NB4 (cell line): Measurements from ENCODE around the gene HINT1.

Experiments used
- DNase-seq: peaks from one replicate; pipeline ENCODE4 v3.0.0; 2010; ENCODE audit warnings: low read depth
- H3K4me3 ChIP-seq: one replicate; pipeline ENCODE4 v1.5.1; 2011; ENCODE audit warnings: mild to moderate bottlenecking, low read depth, low read length, moderate library complexity
- CTCF ChIP-seq: IDR thresholded peaks from one replicate; pipeline ENCODE4 v1.5.1; 2012; ENCODE audit warnings: low read depth, low read length
- MAX ChIP-seq: IDR thresholded peaks from 2 replicates; pipeline ENCODE4 v1.6.1; 2011; ENCODE audit warnings: low read depth, low read length
- MYC ChIP-seq: IDR thresholded peaks from 2 replicates; pipeline ENCODE4 v1.6.1; 2011; ENCODE audit warnings: low read depth, low read length
- POLR2A ChIP-seq: IDR thresholded peaks from 2 replicates; pipeline ENCODE4 v1.6.1; 2011; ENCODE audit warnings: mild to moderate bottlenecking; ENCODE audit not compliant: insufficient read length; ENCODE audit errors: extremely low read depth

Gene HINT1

DNA sequence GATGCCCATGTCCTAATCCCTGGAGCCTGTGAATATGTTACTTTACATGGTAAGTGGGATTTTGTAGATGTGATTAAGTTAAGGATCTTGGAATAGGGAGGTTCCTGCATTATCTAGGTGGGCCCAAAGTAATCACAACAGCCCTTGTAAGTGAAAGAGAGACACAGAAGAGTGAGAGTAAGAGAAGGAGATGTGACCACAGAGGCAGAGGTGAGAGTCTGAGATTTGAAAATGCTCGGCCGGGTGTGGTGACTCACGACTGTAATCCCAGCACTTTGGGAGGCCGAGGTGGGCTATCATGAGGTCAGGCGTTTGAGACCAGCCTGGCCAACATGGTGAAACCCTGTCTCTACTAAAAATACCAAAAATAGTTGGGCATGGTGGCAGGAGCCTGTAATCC, 2.6 kb upstream of the HINT1 start:
- no peak for DNase-seq
- H3K4me3 ChIP-seq: no peak overlapping the region
- no peak for TF ChIP-seq MAX

DNA sequence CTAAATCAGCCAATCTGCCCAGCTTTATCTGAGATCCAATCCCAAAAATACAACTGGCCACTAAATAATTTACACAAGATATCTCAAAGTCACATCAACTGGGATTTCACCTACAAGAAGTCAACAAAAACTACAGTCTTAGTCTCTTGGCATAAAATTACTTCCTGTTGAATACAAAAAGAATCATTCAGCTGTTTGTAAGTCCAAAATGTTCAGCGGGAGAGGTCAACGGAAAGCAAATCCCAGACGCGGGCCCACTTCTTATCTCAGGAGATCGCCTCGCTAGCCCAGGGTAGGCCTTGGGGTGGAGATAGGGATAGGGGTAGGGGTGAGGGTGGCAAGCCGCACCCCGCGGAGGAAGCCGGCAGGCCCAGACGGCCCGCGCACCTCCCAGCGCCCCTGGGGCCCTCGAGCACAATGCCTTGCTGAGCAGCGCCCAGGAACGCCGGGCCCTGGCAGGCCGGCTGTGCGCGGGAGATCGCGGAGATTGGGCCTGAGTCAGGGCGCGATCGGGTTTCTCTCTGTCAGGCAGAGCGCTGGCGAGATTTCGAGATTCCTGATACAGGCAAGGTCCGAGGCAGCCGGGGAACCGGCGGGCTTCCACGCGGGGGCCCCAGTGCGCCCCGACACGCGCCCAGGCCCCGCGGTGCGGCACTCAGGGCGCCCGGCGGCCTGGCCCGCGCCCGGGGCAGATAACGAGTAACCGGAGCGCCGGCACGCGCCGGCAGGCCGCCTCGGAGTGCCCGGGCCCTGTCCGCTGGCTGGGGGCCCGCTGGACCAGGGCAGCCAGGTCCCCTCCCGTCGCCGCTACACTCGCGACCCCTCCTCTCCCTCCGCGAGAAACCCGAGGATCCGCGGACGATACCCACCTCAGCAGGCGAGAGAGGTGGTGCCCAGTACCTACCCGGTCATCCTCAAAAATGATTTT, 601 bp downstream of the HINT1 start:
- peak; percentile 86 for DNase-seq
- peak overlapping the region; percentile 86 for H3K4me3 ChIP-seq
- TF ChIP-seq MAX: no peak
- TF ChIP-seq CTCF: peak; percentile 14
- no peak for TF ChIP-seq MYC

DNA sequence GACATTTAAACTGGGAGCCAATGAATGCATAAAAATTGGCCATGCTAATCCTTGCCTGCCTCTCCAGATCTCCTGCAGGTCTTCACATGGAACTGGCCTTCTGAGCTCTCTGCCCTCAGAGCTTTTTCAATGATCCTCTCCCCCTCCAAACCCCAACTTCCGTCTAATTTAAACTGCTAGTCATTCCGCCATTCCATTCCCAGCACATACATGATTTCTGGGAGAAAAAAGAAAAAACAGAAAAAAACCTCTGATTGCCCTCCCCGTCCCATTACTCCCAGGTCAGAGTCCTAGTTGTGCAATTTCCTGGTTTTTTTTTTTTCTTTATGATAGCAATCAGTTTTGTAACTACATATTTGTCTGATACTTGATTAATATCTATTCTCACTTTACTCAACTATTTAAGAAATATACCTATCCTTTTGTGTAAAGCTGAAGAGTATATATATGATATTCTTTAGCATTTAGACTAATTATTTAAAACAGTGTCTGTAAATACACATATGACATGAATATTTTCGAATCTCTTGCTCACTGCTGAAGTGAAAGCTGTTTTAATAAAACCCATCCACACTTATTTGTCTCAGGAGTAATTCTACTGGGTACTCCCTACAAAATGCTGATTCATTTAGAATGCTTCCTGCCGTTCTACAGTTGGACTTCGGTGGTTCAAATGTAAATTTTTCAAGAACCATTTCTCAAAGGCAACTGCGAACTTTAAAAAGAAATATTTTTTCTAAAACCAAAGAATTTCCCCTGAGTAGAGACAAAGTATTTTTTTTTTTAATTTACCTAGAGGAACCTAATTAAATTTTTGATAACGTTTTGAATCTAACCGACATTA, 1.6 kb downstream of the HINT1 start:
- no peak for TF ChIP-seq CTCF
- TF ChIP-seq POLR2A: no peak
- TF ChIP-seq MAX: no peak
- no peak for TF ChIP-seq MYC
- DNase-seq: peak; percentile 63
- H3K4me3 ChIP-seq: peak overlapping the region; percentile 86

DNA sequence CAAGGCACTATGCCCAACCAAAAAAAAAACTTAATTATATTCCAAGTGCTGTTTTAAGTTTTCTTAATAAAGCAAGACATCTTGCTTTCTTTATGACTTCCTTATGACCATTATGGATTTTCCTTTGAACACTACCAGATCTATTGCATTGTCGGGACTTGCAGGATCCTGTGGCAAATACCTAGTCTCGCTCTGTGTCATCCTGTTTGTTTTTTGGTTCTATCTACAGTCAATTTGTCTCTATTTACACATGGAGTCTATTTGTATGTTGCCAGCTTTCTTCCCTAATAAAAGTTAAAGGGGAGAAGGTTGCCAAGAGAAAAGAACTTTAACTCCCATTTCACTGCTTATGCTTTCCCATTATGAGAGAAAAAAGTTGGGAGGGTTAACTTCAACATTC, 4.9 kb downstream of the HINT1 start:
- no peak for TF ChIP-seq POLR2A
- TF ChIP-seq CTCF: no peak
- no peak for TF ChIP-seq MAX
- TF ChIP-seq MYC: no peak
- DNase-seq: no peak
- H3K4me3 ChIP-seq: peak overlapping the region; percentile 21

DNA sequence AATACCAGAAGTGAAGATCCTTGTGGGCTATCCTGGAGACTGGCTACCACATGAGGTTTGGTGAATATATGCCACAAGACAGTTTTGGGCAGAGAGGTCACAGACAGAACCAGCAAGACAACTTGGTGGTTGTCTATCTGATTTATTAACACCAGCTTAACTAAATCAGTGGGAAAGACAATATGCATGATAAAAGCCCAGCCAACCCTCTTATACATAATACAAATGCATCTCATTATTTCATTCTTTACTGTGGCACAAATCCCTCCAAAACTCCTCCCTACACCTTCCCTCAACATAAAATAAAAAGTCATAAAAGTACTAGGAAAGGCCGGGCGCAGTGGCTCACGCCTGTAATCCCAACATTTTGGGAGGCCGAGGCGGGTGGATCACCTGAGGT, 8.1 kb downstream of the HINT1 start:
- TF ChIP-seq CTCF: no peak
- TF ChIP-seq MYC: no peak
- TF ChIP-seq POLR2A: no peak
- TF ChIP-seq MAX: no peak
- DNase-seq: no peak
- no peak overlapping the region for H3K4me3 ChIP-seq

DNA sequence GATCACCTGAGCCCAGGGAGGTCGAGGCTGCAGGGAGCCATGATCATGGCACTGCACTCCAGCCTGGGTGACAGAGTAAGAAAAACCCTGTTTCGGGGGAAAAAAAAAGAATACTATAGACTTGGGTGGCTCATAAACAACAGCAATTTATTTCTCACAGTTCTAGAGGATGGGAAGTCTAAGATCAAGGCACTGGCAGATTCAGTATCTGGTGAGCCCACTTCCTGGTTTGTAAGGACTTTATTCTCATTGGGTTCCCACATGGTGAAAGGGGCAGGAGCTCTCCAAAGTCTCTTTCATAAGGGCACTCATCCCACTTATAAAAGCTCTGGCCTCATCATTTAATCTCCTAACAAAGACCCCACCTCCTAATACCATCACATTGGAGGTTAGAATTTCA, 8.7 kb downstream of the HINT1 start:
- TF ChIP-seq POLR2A (no peak), MYC (no peak), CTCF (no peak), MAX (no peak)
- peak; percentile 23 for DNase-seq

More for the DNA sequence above, 8.7 kb downstream of the HINT1 start:
- H3K4me3 ChIP-seq: no peak overlapping the region
